GM12878 (cell line): ENCODE results near the gene CD163L1.

ENCODE experiments used
- CHD4 ChIP-seq: fragments of 200-600 bp; sonication (generic); IDR thresholded peaks from 2 replicates; pipeline ENCODE4 v1.6.1; 2016; ENCODE audit warnings: mild to moderate bottlenecking
- GABPA ChIP-seq: IDR thresholded peaks from 2 replicates; pipeline ENCODE4 v1.6.1; 2014; ENCODE audit warnings: antibody characterized with exemption, low read depth, mild to moderate bottlenecking, inconsistent platforms
- MYC ChIP-seq: IDR thresholded peaks from 2 replicates; pipeline ENCODE4 v1.6.1; 2011; ENCODE audit warnings: mild to moderate bottlenecking, low read length, moderate library complexity, inconsistent platforms; ENCODE audit not compliant: insufficient read depth, insufficient replicate concordance, insufficient read length, severe bottlenecking
- NFYB ChIP-seq: IDR thresholded peaks from 2 replicates; pipeline ENCODE4 v1.6.1; 2011; ENCODE audit warnings: low read depth, mild to moderate bottlenecking, low read length, improper control_type of control experiment, moderate library complexity; ENCODE audit not compliant: insufficient read depth
- POLR2A ChIP-seq: IDR thresholded peaks from 2 replicates; pipeline ENCODE4 v1.6.1; 2011; ENCODE audit warnings: low read depth, mild to moderate bottlenecking, low read length
- SPI1 ChIP-seq: IDR thresholded peaks from 2 replicates; pipeline ENCODE4 v1.6.1; 2011; ENCODE audit warnings: low read depth, mild to moderate bottlenecking, low read length, moderate library complexity, borderline replicate concordance; ENCODE audit not compliant: insufficient read depth
- TAF1 ChIP-seq: IDR thresholded peaks from 2 replicates; pipeline ENCODE4 v1.6.1; 2011; ENCODE audit warnings: mild to moderate bottlenecking, low read depth, low read length, borderline replicate concordance
- TBL1XR1 ChIP-seq: IDR thresholded peaks from 2 replicates; pipeline ENCODE4 v1.6.1; 2012; ENCODE audit warnings: low read depth, low read length, improper control_type of control experiment
- ZNF384 ChIP-seq: IDR thresholded peaks from 2 replicates; pipeline ENCODE4 v1.6.1; 2012; ENCODE audit warnings: low read depth, mild to moderate bottlenecking, low read length, improper control_type of control experiment, borderline replicate concordance
- TF ChIP-seq, protein P1 (sequence below), 3 experiments: IDR thresholded peaks in 2 of 3; conservative IDR thresholded peaks in 1 of 3; 2 replicates each; pipeline ENCODE4 v1.5.1; 2011; ENCODE audit warnings: low read depth in 3 of 3, low read length in 3 of 3, mild to moderate bottlenecking in 3 of 3, control low read depth in 2 of 3, moderate library complexity in 2 of 3, inconsistent platforms in 1 of 3, mixed read lengths in 1 of 3; ENCODE audit not compliant: control insufficient read depth in 2 of 3, insufficient read depth in 1 of 3; ENCODE audit errors: extremely low read depth in 1 of 3
- TF ChIP-seq, protein P2 (sequence below): fragments of 450-650 bp; formaldehyde crosslinking; IDR thresholded peaks from 2 replicates; pipeline ENCODE4 v1.4.0; 2020; ENCODE audit warnings: mild to moderate bottlenecking, moderate library complexity

DNA sequence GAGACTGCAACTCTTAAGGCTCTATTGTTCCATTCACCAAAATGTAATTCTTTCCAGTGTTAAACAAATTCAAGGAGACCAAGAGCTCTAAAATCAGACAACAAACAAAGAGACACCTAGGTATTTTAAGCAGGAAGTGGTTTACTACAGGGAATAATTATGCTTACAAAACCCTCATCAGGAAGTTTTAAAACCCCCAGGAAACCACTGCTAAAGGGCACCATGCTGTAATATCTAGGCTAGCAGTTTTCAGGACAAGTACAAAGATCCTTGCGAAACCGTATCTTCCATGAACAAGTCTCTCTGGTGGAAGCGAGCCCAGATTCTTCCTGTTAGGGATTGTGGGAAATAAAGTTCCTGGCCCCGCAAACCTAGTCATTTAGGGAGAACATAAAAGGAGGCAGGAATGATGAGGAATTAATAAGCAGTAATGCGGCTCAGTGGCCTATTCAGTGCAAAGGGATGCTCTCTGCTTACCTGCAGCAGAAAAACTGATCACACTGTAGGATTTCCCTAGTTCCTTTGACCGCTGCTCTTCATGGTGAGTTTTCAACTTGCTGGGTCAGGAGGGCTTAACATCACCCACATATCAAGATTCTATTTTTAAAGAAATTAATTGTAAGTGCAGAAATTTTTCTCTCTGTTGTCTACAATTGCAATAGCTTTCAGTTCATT is 97.3 kb downstream of the CD163L1 start:
- TF ChIP-seq NFYB (no peak), ZNF384 (no peak), SPI1 (no peak), GABPA (no peak), TBL1XR1 (no peak), TAF1 (no peak), POLR2A (no peak), MYC (no peak), CHD4 (no peak)
- TF ChIP-seq, protein P1, sequence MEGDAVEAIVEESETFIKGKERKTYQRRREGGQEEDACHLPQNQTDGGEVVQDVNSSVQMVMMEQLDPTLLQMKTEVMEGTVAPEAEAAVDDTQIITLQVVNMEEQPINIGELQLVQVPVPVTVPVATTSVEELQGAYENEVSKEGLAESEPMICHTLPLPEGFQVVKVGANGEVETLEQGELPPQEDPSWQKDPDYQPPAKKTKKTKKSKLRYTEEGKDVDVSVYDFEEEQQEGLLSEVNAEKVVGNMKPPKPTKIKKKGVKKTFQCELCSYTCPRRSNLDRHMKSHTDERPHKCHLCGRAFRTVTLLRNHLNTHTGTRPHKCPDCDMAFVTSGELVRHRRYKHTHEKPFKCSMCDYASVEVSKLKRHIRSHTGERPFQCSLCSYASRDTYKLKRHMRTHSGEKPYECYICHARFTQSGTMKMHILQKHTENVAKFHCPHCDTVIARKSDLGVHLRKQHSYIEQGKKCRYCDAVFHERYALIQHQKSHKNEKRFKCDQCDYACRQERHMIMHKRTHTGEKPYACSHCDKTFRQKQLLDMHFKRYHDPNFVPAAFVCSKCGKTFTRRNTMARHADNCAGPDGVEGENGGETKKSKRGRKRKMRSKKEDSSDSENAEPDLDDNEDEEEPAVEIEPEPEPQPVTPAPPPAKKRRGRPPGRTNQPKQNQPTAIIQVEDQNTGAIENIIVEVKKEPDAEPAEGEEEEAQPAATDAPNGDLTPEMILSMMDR (IDR thresholded peaks at IDR 0.05 in 2 of 3, conservative IDR thresholded peaks at IDR 0.05 in 1 of 3; ENCODE audit: control insufficient read depth in 2 of 3, extremely low read depth in 1 of 3, insufficient read depth in 1 of 3, low read depth in 3 of 3, low read length in 3 of 3): no peak
- TF ChIP-seq, protein P2, sequence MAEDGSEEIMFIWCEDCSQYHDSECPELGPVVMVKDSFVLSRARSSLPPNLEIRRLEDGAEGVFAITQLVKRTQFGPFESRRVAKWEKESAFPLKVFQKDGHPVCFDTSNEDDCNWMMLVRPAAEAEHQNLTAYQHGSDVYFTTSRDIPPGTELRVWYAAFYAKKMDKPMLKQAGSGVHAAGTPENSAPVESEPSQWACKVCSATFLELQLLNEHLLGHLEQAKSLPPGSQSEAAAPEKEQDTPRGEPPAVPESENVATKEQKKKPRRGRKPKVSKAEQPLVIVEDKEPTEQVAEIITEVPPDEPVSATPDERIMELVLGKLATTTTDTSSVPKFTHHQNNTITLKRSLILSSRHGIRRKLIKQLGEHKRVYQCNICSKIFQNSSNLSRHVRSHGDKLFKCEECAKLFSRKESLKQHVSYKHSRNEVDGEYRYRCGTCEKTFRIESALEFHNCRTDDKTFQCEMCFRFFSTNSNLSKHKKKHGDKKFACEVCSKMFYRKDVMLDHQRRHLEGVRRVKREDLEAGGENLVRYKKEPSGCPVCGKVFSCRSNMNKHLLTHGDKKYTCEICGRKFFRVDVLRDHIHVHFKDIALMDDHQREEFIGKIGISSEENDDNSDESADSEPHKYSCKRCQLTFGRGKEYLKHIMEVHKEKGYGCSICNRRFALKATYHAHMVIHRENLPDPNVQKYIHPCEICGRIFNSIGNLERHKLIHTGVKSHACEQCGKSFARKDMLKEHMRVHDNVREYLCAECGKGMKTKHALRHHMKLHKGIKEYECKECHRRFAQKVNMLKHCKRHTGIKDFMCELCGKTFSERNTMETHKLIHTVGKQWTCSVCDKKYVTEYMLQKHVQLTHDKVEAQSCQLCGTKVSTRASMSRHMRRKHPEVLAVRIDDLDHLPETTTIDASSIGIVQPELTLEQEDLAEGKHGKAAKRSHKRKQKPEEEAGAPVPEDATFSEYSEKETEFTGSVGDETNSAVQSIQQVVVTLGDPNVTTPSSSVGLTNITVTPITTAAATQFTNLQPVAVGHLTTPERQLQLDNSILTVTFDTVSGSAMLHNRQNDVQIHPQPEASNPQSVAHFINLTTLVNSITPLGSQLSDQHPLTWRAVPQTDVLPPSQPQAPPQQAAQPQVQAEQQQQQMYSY (CRISPR knock-in tag): no peak
